GM21529 (cell line): ENCODE results near the gene AKAP8L.

Experiments
- ATAC-seq: cut with Tn5 transposase; IDR thresholded peaks from one replicate; pipeline ENCODE4 v1.9.1; 2021; ENCODE audit not compliant: unreplicated experiment

The AKAP8L gene

DNA sequence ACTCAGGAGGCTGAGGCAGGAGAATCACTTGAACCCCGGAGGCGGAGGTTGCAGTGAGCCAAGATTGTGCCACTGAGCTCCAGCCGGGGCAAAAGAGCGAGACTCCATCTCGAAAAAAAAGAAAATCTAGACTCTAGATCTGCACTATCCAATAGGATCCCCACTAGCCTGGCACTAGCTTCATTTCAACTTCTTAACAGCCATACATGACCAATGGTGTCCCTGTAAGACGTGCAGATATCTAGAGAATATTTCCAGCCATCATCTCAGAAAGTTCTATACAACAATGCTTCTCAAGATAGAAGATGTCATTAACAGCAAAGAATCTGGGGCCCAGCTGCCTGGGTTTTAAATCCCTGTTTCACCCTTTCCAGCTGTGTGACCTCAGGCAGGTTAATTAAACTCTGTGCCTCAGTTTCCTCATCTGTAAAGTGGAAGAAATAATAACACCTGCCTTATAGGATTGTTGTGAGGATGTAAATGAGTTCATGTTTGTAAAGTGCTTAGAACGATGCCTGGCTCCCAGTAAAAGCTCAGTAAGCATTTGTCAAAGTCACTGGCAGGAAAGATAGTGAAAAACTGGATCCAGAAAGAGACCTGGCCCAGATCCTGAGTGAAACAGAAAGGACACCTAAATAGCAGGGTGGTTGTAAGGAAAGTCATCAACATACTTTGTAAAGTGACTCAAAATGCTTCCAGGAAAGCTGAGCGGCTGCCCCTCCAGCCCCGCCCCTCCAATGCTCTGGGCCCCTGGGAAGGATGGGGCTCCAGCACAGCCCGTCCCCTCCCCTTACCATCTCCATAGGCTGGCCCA, 17.4 kb upstream of the AKAP8L start:
- no peak for ATAC-seq

DNA sequence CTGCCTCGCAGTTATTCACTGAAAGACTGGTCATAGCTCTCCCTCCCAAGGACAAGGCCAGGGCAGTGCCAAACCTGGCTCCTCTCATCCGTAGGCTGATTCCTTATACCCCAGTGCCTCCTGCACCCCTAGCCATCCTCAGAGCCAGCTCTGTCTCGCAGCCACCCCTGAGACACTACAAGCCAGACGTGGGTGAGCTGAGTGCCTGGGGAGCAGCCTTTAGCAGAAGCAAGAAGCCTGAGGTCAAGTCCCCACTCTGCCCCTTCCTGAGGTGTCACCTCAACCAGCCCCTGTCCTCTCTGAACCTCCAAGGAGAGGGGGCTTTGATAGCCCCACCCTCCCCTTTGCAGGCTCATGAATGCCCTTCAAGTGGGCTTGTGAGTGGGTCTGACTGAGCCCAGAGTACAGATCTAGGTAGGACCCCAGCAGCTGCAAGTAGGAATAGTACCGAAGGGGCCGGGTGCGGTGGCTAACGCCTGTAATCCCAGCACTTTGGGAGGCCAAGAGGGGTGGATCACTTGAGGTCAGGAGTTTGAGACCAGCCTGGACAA, 14.8 kb upstream of the AKAP8L start:
- ATAC-seq, result no peak

DNA sequence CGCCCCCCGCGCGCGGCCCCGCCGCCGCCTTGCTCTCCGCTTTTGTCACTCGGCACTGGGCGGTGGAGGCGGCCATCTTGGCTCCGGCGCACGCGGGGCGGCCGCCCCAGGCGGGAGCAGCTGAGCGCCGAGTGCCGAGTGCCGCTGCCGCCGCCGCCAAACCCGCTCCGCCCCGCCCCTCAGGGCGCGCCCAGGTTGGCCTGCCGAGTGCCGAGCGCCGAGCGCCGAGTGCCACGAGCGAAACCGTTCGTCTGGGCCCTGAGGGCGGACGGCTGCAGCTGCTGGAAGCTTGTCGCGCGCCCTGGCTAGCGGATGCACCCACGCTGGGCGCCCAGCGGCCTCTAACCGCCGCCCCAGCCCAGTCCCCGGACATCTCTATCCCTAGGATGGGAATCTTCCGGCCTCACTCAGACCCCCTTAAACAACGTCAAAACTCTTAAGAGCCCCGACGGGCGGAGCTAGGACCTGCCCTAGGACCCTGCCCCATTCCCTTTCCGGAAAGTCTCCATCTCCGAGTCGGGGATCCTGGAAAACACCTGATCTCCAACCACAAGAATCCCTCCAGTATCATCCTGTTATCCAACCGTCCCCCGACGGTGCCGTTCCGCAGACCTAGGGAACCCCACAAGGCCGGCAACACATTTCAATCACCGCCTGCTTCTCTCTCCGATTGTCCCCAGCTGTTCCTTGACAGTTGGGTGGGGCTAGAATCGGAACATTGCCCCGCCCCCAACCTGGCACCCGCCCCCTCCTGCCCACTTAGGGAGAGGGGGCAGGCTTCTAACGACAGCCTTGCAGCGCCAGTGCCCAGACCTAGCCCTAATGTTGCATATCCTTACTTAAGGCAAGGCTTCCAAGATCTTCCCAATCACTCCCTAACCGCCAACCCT, 14.1 kb upstream of the AKAP8L start:
- ATAC-seq, result peak; percentile 64

DNA sequence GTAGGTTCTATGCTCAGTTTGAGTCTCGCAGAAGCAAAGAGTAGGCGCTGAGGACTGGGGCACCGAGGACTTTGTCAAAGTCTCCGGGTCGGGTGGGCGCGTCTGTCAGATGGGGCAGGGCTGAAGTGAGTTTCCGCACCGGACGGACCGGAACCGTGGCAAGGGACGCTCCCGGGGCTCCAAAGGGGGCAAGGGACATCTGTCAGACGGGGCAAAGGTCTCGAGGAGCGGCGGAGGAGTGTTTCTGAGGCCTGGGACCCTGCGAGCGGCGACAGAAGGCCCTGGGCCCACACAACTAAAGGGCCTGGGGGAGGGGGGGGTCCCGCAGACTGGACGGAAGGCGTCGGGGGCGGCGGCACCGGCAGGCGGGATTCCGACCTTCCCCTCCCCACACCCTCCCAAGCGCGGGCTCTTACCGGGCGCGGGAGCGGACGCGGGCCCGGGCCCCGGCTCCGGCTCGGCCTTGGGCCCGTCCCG, 13.3 kb upstream of the AKAP8L start:
- ATAC-seq, result peak; percentile 6

DNA sequence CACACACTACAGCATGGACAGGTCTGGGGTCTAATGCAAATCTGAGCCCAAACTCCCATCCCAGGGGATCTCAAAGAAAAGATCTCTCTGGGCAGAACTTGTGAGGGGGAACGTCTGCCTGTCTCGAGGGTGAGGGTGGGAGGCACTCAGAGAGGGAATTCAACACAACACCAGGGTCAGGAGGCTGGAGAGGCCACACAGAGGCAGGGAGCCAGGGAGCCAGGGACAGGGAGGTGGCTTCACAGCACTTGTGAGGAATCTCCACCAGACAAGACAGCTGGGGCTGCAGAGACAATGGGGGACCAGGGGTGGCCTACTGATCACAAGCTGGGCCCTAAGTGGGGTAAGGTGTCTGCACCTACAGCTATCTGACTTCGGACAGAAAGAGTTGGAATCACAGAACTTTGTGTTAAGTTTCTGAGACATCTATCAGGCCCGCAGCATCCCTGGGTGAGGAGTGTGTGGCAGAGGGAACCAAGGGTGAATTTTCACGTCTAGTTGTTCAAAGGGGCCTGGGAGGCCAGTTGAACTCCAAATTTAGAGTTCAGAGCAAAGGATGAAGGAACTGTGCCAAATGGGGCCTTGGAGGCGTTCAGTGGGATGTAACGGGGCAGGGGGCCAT, 12.7 kb upstream of the AKAP8L start:
- ATAC-seq, result no peak

DNA sequence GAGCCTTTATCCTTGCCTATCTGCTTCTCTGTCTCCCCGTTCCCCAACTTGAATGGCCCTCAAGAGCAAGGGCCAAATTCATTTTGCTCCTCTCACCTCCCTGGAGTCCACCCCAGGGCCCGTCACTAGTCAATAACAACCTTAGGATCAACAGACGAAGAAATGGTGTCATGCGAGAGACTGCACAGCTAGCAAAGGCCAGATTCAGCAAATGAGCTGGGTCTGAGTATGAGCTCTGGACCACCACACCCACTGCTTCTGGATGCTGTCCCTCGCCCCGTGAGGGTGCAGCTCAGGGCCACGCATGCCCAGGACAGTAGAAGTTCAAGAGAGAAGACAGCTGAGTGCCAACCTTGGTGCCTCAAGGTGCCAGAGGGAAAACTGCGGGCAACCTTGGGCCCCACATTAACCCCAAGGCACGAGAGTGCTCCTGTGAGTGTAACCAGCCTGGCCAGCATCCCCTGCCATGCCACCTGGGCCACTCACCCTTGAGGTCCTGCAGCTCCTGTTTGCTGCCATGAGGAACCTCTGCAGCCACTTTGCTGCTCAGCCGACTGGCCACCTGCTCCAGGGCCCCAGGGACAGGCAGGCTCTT, 11.8 kb upstream of the AKAP8L start:
- ATAC-seq, result no peak

DNA sequence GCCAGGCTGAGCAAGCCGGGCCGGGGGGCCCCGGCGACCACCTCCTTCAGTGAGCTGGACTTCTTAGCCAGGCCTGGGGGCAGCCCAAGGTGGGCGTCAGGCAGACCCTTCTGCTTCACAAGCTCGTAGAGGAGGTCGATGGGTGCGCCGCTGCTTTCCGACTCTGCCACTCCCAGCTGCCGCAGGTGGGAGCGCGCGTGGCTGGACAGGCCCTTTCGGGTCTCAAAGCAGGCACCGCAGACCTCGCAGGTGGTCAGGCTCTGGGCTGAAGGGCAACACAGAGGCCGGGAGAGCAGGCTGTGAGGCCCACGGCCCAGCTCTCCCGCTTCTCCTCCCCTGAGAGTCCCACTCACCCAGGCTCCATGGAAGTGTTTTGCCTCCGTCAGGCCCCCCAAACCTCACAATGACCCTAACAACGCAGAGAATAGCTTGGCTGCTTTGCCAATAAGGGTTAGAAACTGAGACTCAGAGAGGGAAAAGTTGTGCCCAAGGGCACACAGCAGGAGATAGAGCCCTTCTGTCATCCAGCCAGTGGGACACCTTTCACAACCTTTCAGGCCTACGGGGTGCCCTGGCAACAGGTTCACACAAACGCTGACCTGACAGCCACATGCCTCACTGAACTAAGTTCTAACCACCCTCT, 11.2 kb upstream of the AKAP8L start:
- ATAC-seq, result no peak

DNA sequence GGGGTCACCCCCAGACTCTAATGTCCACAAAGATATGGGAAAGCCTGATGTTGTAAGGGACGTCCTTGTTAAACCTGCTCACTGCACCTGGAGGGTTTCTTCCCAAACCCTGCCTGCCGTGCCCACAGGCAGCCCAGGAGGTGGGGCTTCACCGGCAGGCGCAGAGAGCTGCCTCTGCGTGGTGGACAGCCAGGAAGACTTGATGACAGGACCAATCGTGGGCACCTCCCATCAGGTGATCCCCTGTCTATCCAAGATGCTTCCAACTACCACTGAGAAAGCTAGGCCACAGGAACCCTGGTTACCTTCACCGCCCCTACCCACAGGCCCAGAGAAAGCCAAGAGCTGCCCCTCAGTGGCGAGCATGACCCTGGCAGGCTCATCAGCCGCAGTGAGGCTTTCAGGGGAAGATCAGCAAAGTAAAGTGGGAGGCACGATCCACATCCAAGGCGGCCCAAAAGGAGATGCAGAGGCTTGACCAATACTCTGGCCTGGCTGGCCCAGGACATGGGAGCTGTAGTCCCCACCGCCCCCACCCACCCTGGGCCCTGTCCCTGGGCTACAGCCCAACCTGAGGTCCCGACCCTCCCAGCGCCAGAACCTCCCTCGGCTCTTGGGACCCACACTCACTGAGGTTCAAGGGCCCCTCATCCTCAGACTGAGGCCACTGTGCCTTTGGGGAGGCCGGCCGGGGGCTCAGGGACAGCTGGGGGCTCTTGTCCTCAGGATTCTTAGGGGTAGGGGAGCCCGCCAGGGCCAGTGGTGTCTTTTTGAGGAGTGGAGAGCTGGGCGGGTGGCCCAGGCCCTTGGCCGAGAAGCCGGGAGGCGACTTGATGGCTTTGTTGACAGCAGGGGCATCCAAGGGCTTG, 10.4 kb upstream of the AKAP8L start:
- ATAC-seq, result no peak

DNA sequence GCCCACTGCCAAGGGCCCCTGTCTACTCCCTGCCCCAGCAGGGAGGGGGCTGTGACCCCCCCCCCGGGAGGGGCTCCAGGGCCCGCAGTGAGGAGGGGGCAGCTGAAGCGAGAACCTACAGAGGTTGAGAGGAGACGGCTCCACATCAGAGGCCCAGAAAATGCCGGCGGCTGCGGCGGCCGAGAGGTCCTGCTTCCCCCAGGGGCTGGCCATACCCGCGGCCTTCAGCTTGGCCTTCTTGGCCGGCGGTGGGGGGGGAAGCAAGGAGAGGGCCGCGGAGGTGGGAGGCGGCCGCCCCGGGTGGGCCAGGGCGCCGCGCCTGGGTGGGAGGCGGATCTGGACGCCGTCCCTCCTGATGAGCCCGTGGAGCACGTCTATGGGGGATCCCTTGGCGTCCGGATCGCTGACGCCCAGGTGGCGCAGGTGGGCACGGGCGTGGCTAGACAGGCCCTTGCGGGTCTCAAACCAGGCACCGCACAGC, 9.2 kb upstream of the AKAP8L start:
- no peak for ATAC-seq

DNA sequence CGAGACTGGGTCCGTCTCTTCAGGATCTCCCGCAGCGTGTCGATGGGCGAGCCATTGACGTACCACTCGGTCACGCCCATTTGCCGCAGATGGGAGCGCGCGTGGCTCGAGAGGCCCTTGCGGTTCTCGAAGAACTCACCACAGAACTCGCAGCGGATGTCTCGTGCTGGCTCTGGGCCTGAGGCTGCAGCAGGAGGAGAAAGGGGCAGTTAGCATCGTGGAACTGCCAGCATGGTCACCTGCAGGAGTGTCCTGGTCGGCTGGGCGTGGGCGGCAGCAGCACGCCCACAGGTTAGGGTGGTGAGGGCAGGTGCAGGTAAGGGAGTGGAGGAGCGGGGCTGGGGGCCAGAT, 8.5 kb upstream of the AKAP8L start:
- ATAC-seq, result no peak

DNA sequence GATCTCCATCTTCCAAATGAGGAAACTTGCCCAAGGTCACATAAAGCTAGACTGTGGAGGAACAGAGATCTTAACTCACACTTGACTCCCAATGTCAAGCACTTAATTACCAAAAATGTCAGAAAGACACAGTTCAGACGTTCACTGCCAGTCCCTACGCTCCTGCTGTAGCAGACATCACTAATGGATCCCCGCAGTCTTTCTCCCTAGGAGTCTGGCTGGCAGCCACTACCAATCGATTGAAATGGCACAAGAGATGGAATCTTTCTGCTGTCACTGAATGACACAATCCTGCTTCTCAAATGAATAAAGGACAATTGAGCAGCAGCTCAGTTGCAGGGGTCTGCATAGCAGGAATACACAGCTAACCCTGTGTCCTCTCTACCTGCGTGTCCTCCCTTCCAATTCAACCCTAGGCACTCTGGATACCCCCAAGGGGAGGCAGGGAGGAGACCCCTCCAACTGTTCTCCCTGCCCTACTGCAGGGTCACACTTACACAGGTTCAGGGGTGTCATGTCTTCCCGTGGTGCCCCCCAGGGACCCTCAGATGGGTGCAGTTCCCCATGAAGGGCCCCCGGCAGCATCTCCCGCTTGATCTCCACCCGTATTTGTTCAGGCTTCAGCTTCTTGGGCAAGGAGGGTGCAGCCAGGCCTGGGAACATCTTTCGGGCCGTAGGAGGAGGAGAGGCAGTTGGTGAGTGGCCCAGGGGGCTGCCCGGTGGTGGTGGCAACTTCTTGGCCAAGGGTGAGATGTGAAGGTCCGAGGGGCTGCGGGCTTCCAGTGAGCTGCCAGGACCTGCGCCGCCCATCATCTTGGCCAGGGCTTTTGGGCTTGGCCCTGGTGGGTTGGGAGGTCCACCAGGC, 7.9 kb upstream of the AKAP8L start:
- ATAC-seq, result no peak

DNA sequence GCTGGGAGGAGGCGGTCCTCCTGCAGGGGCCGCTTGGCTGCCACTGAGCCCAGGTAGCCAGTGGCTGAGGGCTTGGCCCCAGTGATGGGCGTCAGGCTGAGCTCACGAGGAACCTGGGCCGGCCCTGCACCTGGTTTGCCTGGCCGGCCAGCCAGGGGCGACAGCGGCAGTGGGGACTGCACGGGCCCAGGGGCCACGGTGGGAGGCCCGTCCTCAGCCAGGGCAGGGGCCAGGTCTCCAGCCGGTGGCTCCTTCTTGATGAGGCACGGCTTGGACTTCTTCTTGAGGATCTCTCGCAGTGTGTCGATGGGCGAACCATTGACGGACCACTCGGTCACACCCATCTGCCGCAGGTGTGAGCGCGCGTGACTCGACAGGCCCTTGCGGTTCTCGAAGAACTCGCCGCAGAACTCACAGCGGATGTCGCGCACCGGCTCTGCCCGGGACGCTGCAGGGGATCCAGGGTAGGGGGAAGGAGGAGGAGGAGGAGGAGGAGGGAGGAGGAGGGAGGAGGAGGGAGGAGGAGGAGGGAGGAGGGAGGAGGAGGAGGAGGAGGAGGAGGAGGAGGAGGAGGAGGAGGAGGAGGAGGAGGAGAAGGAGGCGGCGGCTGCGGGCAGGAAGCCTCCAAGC, 6.6 kb upstream of the AKAP8L start:
- no peak for ATAC-seq

DNA sequence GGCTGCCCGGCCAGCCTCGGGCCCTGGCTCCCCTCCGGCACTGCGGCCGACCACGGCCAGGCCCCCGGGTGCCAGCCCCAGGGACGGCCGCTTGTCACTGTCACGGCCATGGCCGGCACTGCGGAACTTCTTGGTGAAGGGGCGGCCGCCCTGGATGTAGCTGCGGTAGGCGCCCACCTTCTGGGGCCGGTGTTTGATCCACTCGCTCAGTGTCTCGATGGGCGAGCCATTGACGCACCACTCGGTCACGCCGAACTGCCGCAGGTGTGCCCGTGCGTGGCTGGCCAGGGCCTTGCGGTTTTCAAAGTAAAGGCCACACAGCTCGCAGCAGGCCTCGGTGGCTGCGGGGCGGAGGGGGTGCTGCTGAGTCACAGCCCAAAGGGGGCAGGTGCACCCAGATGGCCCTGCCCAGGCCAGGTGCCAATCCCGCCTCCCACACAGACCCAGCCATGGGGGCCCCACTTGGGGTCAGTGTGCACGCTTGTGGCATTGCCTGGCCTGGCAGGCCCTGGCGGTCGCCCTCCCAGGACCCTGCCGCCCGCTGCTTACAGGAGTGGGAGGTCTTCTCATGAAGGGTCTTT, 6.0 kb upstream of the AKAP8L start:
- ATAC-seq, result no peak

DNA sequence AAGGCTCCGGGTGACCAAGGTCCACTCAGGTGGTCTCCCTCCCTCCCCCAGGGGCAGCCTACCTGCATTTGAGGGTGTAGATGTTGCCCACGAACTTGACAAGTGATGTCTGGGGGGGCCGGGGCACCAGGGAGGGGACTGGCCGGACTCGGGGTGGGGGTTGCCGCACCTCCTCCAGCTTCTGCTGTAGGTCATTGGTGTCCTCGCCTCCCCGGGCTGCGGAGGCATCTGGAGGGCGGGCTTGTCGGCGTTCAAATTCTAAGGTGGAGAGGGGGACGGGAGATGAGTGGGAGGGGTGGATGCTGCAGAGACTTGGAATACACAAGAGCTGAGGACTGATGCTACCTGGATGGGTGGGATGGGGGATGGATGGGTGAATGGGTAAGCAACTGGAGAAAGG, 5.3 kb upstream of the AKAP8L start:
- ATAC-seq, result no peak

DNA sequence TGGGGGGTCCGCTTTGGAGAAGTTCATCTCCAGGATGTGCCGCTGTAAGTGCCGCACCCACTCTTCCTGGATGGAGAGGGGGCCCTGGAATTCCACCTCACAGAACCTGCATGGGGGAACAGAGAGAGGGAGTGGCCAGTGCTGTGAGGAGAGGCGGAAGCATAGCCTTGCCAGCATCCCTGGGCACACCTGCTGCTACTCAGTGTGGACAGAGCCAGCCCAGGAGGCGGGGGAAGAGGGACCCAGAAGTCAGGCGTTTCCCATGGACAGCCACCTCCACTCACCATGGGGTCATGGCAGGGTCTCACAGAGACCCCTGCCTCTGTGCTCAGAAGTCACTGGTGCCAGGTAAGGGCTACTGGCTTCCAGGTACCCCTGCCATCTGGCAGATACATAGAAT, 4.3 kb upstream of the AKAP8L start:
- no peak for ATAC-seq

DNA sequence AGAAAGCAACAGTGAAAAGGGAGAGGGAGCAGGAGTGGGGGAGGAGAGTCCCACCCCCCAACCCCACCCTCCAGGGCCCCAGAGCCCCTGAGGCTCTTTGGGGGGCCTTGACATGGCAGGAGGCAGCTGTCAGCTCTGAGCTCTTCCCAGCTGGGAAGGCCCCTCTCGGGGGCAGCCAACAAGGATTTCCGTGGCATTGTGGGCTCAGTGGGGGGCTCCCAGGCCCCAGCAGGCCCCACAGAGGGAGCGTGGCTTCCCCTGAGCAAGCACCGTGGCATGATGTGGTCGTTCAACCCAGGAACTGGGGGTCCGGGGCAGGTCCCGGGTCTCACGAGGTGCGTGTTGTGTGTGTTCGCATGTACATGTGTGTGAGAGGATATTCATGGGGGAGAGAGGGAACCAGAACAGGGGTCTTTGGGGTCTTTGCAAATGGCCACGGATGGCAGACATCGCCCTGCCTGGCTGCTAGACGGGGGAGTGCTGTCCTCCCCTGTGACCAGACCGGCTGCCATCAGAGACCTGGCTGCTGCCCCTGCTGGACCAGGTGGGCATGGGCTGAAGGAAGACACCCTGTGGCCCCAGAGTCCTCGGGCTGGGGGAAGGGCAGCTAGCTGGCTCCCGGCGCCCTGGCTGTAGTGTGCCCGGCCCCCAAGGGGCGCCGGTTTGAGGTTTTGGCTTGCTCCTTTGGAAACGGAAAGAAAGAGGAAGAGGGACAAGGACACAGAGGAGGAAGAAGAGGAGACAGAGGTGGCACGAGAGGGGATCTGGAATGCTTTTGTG, 3.7 kb upstream of the AKAP8L start:
- no peak for ATAC-seq

DNA sequence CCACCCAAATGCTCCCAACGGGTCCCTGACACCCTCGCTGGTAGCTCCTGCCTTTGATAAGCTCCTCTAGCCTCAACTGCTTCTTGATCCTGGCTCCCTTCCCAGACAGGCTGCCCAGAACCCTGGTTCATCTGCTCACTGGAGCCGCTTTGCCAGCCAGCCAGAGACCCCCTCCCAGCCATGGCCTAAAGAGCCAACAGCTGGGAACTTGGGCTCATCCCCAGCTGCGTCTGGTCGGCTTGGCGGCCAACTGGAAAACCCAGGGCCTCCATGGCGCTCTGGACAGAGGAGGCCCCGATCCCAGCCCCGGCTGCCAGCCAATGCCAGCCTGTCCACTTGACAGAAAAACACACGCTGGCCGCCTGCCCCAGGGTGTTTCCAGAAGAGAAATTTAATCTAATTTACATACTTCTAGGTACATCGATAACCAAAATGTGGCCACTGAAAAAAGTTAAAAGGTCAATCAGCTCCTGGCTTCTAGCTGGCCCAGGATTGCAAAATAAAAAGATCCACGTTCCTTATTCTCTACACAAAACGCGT, 3.0 kb upstream of the AKAP8L start:
- ATAC-seq, result no peak
